ENCODE data around the gene SOAT2. TPM values are rescaled to one million over a fixed set of nuclear protein-coding genes. Genes with fewer than 3 reads are reported as not detected.

The SOAT2 gene
- total RNA-seq, 1 donor from 2014 or later = 0.98 TPM

DNA sequence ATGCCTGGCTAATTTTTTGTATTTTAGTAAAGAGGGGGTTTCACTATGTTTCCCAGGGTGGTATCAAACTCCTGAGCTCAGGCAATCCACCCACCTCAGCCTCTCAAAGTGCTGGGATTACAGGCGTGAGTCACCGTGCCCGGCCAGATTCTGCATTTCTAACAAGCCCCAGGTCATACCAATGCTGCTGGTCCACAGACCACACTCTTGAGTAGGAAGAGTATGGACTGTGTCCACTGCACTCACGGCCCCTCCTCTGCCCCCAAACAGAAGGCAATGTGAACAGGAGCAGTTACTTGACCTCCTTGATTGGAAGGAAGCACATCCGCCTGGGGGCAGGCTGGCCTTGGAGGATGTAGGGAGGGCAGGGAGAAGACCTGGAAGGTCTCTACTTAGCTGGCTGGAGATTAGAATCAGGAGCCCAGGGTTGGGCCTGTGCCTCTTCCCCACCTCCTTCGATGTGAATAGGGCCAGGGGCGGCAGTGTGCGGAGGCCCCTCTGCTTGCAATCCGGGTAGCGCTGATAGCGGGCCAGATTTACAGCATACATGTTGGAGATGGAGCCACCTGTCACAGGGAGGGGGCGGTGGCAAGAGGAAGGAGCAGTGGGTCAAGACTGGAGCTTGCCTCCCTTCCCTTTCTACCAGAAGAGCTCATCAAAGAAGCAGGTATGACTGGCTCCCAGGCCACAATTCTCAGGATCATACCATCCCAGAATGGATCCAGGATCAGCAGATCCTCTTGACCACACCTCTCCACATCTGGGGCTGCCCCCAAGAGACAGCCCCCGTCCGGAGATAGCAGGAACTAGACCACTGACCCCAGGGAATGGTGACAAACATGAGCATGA, 67.8 kb downstream of the SOAT2 start:
- no peak for TF ChIP-seq CTCF (IDR thresholded peaks at IDR 0.05; ENCODE audit: unreplicated experiment)
- no peaks in the 10 kb centered on the region for H3K27me3 Mint-ChIP-seq
- no peak overlapping the region for H3K4me3 Mint-ChIP-seq (ENCODE audit: low read depth)
- H3K9me3 Mint-ChIP-seq (ENCODE audit: low read depth) = no peaks in the 10 kb centered on the region
- DNase-seq (ENCODE audit: low spot score, unreplicated experiment) = no peak
- peaks cover 5% of the 10 kb centered on the region for H3K36me3 Mint-ChIP-seq (ENCODE audit: insufficient read depth)
- no peak overlapping the region for H3K27ac Mint-ChIP-seq
- H3K4me1 Mint-ChIP-seq (ENCODE audit: low read depth) = peaks cover 11% of the 10 kb centered on the region

GRCh38 chr12:53171725-53172329, 68.5 kb downstream of the SOAT2 start:
- Mint-ChIP-seq H3K36me3 (ENCODE audit: insufficient read depth) (peaks cover 5% of the 10 kb centered on the region), H3K27me3 (no peaks in the 10 kb centered on the region), H3K4me1 (ENCODE audit: low read depth) (peaks cover 11% of the 10 kb centered on the region), H3K27ac (no peak overlapping the region), H3K9me3 (ENCODE audit: low read depth) (no peaks in the 10 kb centered on the region), H3K4me3 (ENCODE audit: low read depth) (no peak overlapping the region)
- TF ChIP-seq CTCF (IDR thresholded peaks at IDR 0.05; ENCODE audit: unreplicated experiment) = no peak
- DNase-seq (ENCODE audit: low spot score, unreplicated experiment) = no peak

- no peaks in the 10 kb centered on the region for H3K27me3 Mint-ChIP-seq
- H3K9me3 Mint-ChIP-seq (ENCODE audit: low read depth) = no peaks in the 10 kb centered on the region
- no peak overlapping the region for H3K27ac Mint-ChIP-seq
- peaks cover 1% of the 10 kb centered on the region for H3K36me3 Mint-ChIP-seq (ENCODE audit: insufficient read depth)
- H3K4me3 Mint-ChIP-seq (ENCODE audit: low read depth) = no peak overlapping the region
- DNase-seq (ENCODE audit: low spot score, unreplicated experiment) = no peak
- peaks cover 11% of the 10 kb centered on the region for H3K4me1 Mint-ChIP-seq (ENCODE audit: low read depth)
- no peak for TF ChIP-seq CTCF (IDR thresholded peaks at IDR 0.05; ENCODE audit: unreplicated experiment)
These were observed 69.1 kb downstream of the SOAT2 start for GRCh38 chr12:53172352-53172751.

DNA sequence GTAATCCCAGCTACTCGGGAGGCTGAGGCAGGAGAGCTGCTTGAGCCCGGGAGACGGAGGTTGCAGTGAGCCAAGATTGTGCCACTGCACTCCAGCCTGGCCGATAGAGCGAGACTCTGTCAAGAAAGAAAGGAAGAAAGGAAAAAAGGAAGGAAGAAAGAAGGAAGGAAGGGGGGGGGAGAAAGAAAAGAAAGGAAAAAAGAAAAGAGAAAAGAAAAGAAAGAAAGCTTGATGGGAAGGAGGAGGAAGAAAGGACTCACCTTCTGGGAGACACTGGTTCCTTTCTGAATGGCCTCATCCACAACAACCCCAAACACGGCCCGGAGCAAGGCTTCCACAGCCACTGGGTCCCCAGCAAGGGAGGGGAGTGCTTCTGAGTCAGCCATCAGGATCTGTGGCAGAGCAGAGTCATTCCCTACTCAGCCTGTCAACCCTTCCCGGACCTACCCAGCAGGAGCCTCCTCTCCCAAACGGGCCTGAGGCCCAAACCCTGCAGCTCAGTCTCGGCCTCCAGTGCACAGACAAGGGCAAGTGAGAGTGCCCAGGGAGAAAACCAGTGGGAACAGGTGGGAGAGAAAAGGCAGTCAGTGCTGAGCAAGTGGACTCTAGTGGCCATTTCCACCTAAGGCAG, 69.9 kb downstream of the SOAT2 start:
- no peak for TF ChIP-seq CTCF (IDR thresholded peaks at IDR 0.05; ENCODE audit: unreplicated experiment)
- Mint-ChIP-seq H3K27me3 (no peaks in the 10 kb centered on the region), H3K4me3 (ENCODE audit: low read depth) (no peak overlapping the region), H3K27ac (no peak overlapping the region), H3K36me3 (ENCODE audit: insufficient read depth) (no peaks in the 10 kb centered on the region), H3K9me3 (ENCODE audit: low read depth) (no peaks in the 10 kb centered on the region), H3K4me1 (ENCODE audit: low read depth) (peaks cover 11% of the 10 kb centered on the region)
- no peak for DNase-seq (ENCODE audit: low spot score, unreplicated experiment)

Small RNA genes lying within 50 kb of the gene (microRNA-seq; reads per million reads assigned to microRNA genes)
- gene MIR6757 (ENCODE audit: borderline number of aligned reads, unreplicated experiment) = not detected

Other genes with a start within 250 kb of the SOAT2 start
- 1,180 and 1,246 TPM in 2 replicates for gene KRT8, start 198.4 kb upstream of the SOAT2 start, total RNA-seq
- gene KRT18, start 154.4 kb upstream of the SOAT2 start, total RNA-seq = 608 and 692 TPM in 2 replicates
- gene EIF4B, start 97.0 kb upstream of the SOAT2 start, total RNA-seq = 447 and 487 TPM in 2 replicates
- 6.6 and 7.3 TPM in 2 replicates for gene TNS2, start 53.4 kb upstream of the SOAT2 start, total RNA-seq
- 17.9 and 18.0 TPM in 2 replicates for gene SPRYD3, start 24.1 kb upstream of the SOAT2 start, total RNA-seq
- gene IGFBP6, start 5.8 kb upstream of the SOAT2 start, total RNA-seq = 25.7 and 26.5 TPM in 2 replicates
- gene ZNF740, start 77.2 kb downstream of the SOAT2 start, total RNA-seq = 75.7 and 78.8 TPM in 2 replicates
- 58.6 and 59.0 TPM in 2 replicates for gene CSAD, start 77.4 kb downstream of the SOAT2 start, total RNA-seq
- 0.29 and 0.93 TPM in 2 replicates for gene ITGB7, start 103.8 kb downstream of the SOAT2 start, total RNA-seq
- gene RARG, start 128.7 kb downstream of the SOAT2 start, total RNA-seq = 4.9 and 5.2 TPM in 2 replicates
- 24.3 and 27.1 TPM in 2 replicates for gene ESPL1, start 164.8 kb downstream of the SOAT2 start, total RNA-seq
- 377 and 379 TPM in 2 replicates for gene PFDN5, start 192.1 kb downstream of the SOAT2 start, total RNA-seq
- 58.9 and 60.7 TPM in 2 replicates for gene MYG1, start 196.2 kb downstream of the SOAT2 start, total RNA-seq
- 72.1 and 75.0 TPM in 2 replicates for gene AAAS, start 218.1 kb downstream of the SOAT2 start, total RNA-seq
- gene SP7, start 232.9 kb downstream of the SOAT2 start, total RNA-seq = 0.10 TPM in 1 of 2 replicates, not detected in the other

Data from progenitor cell of endocrine pancreas (in vitro differentiated cells).